GM12892 (cell line): ENCODE results near the gene GAS7.

Experiments
- POLR2A ChIP-seq: IDR thresholded peaks from 2 replicates; pipeline ENCODE4 v1.6.1; 2011; ENCODE audit warnings: low read depth, low read length, control low read depth
- POLR2AphosphoS5 ChIP-seq: IDR thresholded peaks from 2 replicates; pipeline ENCODE4 v1.6.1; 2011; ENCODE audit warnings: low read depth, low read length, control low read depth

DNA sequence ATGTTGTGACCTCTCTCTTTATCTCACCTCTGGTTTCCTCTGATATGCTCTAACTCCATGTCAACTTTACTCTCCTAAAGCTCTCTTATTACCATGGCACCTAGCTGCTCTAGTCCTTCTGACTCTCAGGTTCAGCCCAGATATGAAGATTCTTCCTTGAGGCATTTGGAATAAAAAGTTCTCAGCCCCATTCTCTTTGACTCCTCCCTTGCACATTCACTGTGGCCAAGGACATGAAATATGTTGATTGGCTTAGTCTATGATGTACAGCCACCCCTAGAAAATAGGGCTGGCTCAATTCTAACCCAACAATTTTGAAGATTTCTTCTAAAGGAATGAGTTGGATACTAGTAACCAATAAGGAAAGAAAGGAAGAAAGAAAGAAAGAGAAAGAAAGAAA lies 20.8 kb upstream of the GAS7 start:
- TF ChIP-seq POLR2A (no peak), POLR2AphosphoS5 (no peak)
